CD4-positive, alpha-beta T cell treated with Interleukin-15 for 4 hours (primary cell): ENCODE data around the gene DOK7.
"Not testable (repeated sequence)": the region's sequence is repeated elsewhere in the genome, so short reads cannot be mapped to it uniquely, and the experiment has no call there.

Experiments
- DNase-seq: peaks from one replicate; pipeline ENCODE4 v3.0.0-alpha.2; 2020; ENCODE audit warnings: low spot score

DOK7 gene

GRCh38 chr4:3533423-3533820, 70.3 kb downstream of the DOK7 start:
- no peak for DNase-seq

DNA sequence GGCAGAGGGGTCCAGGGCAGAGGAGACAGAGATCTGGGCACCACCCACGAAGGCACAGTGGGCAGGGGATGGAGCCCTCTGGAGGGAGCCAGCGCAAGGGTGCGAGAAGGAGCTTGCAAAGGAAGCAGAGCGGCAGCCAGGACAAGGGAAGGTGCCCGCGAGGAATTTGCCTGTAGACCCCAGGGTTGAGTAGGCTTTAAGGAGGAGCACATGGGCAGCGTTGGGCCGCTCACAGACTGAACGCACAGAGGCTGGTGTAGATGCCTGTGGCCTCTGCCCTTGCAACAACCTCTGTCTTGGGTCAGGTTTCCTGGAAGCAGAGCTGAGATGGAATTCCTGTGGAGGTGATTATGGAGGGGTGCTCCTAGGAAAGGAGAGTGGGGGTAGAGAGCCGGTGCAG, 72.7 kb downstream of the DOK7 start:
- DNase-seq: not testable (repeated sequence)

DNA sequence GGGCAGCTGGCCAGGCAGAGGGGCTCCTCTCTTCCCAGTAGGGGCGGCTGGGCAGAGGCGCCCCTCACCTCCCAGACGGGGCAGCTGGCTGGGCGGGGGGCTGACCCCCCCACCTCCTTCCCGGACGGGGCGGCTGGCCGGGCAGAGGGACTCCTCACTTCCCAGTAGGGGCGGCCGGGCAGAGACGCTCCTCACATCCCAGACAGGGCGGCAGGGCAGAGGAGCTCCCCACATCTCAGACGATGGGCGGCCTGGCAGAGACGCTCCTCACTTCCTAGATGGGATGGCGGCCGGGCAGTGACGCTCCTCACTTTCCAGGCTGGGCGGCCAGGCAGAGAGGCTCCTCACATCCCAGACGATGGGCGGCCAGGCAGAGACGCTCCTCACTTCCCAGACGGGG, 75.8 kb downstream of the DOK7 start:
- DNase-seq: not testable (repeated sequence)

- not testable (repeated sequence) for DNase-seq
These were observed 80.3 kb downstream of the DOK7 start for GRCh38 chr4:3543415-3543814.
